Endothelial cell of umbilical vein (primary cell): ENCODE measurements around the gene SRGAP1. TPM values are rescaled to one million over a fixed set of nuclear protein-coding genes. Genes with fewer than 3 reads are reported as not detected.

Experiments
- BruUV-seq: library from RNA; stranded (reverse); fragments of 400-500 nt; replicated peaks from 2 replicates; lab custom pipeline; 2021; lab: Mats Ljungman, UMichigan
- CTCF ChIA-PET: fragments of 300-600, 350-600 bp; sonication (Branson Sonifier 250); formaldehyde crosslinking; loops from one replicate; lab custom pipeline; 2021; ENCODE audit warnings: antibody characterized with exemption, inconsistent platforms; lab: Charles Lee
- POLR2A ChIA-PET: fragments of 300-600, 350-600 bp; sonication (Branson Sonifier 250); formaldehyde crosslinking; loops from one replicate; lab custom pipeline; 2021; ENCODE audit warnings: antibody characterized with exemption, inconsistent platforms; lab: Charles Lee
- DNase-seq: peaks from one replicate; pipeline ENCODE4 v3.0.0-alpha.2; 2011; ENCODE audit warnings: low read depth, low spot score
- FAIRE-seq: peaks from 2 replicates; lab custom pipeline; 2011; peaks lifted over from hg19 to GRCh38; lab: Jason Lieb, UNC
- H2AFZ ChIP-seq: 2 replicates; pipeline ENCODE4 v1.6.0; 2012; ENCODE audit warnings: low read depth, low read length, control low read depth, inconsistent platforms
- H3K27ac ChIP-seq: 2 replicates; pipeline ENCODE4 v1.5.1; 2011; ENCODE audit warnings: low read depth, mild to moderate bottlenecking, control low read depth, low read length, moderate library complexity; ENCODE audit not compliant: insufficient read depth
- H3K27me3 ChIP-seq, 2 experiments: 2 replicates each; pipeline versions ENCODE4 v1.6.0 to v1.6.1; 2011; ENCODE audit warnings: low read length in 2 of 2, mixed read lengths in 1 of 2; ENCODE audit not compliant: control insufficient read depth in 2 of 2, insufficient read depth in 2 of 2
- H3K36me3 ChIP-seq, 2 experiments: 2 replicates in 1 of 2; 3 replicates in 1 of 2; pipeline ENCODE4 v1.5.1; 2011; ENCODE audit warnings: low read length in 2 of 2, mild to moderate bottlenecking in 1 of 2, moderate library complexity in 1 of 2; ENCODE audit not compliant: control insufficient read depth in 2 of 2, insufficient read depth in 2 of 2; ENCODE audit errors: extremely low read depth in 1 of 2
- H3K4me1 ChIP-seq: 3 replicates; pipeline ENCODE4 v1.5.1; 2011; ENCODE audit warnings: mild to moderate bottlenecking, low read length; ENCODE audit not compliant: control insufficient read depth, insufficient read depth; ENCODE audit errors: extremely low read depth
- H3K4me2 ChIP-seq: 2 replicates; pipeline ENCODE4 v1.6.1; 2011; ENCODE audit warnings: low read length, control low read depth, mixed read lengths; ENCODE audit not compliant: insufficient read depth
- H3K4me3 ChIP-seq, 3 experiments: fragments of 200-600 bp in 1 of 3; sonication (generic), shearing (Covaris generic) in 1 of 3; replicated peaks in 1 of 3; 2 replicates each; pipeline ENCODE4 v1.5.1; 2011 to 2016; ENCODE audit warnings: control low read depth in 3 of 3, low read length in 3 of 3, mild to moderate bottlenecking in 2 of 3, inconsistent platforms in 1 of 3, low read depth in 1 of 3, moderate library complexity in 1 of 3; ENCODE audit not compliant: insufficient read depth in 1 of 3
- H3K79me2 ChIP-seq: 2 replicates; pipeline ENCODE4 v1.6.0; 2012; ENCODE audit warnings: low read length, inconsistent platforms; ENCODE audit not compliant: control insufficient read depth, insufficient read depth
- H3K9ac ChIP-seq: replicated peaks from 2 replicates; pipeline ENCODE3; 2011; ENCODE audit warnings: low read length, control low read depth; ENCODE audit not compliant: insufficient read depth; ENCODE audit errors: extremely low read depth
- H3K9me1 ChIP-seq: replicated peaks from 3 replicates; pipeline ENCODE4 v1.6.0; 2011; ENCODE audit warnings: mild to moderate bottlenecking, low read length; ENCODE audit not compliant: control insufficient read depth, insufficient read depth; ENCODE audit errors: extremely low read depth
- H3K9me3 ChIP-seq: replicated peaks from 2 replicates; pipeline ENCODE4 v1.5.1; 2012; ENCODE audit warnings: low read length, inconsistent platforms; ENCODE audit not compliant: control insufficient read depth, insufficient read depth
- H4K20me1 ChIP-seq: replicated peaks from 2 replicates; pipeline ENCODE3; 2011; ENCODE audit warnings: mild to moderate bottlenecking, low read length; ENCODE audit not compliant: control insufficient read depth, insufficient read depth; ENCODE audit errors: extremely low read depth
- EZH2 ChIP-seq: IDR thresholded peaks from 2 replicates; pipeline ENCODE4 v1.6.1; 2012; ENCODE audit warnings: borderline replicate concordance, low read depth, mild to moderate bottlenecking, moderate library complexity, low read length, inconsistent platforms; ENCODE audit not compliant: severe bottlenecking
- FOS ChIP-seq: IDR thresholded peaks from 2 replicates; pipeline ENCODE4 v1.6.1; 2011; ENCODE audit warnings: mild to moderate bottlenecking, low read length, moderate library complexity, borderline replicate concordance; ENCODE audit not compliant: insufficient read depth
- GATA2 ChIP-seq: IDR thresholded peaks from 2 replicates; pipeline ENCODE4 v1.7.0; 2011; ENCODE audit warnings: low read depth, mild to moderate bottlenecking, moderate library complexity, mixed read lengths, low read length; ENCODE audit not compliant: insufficient read length, insufficient read depth
- JUN ChIP-seq: IDR thresholded peaks from 2 replicates; pipeline ENCODE4 v1.6.1; 2011; ENCODE audit warnings: borderline replicate concordance, low read depth; ENCODE audit not compliant: insufficient read length, insufficient read depth
- MYC ChIP-seq: IDR thresholded peaks from one replicate; pipeline ENCODE4 v1.6.1; 2011; ENCODE audit warnings: mild to moderate bottlenecking, low read depth, low read length
- POLR2A ChIP-seq: IDR thresholded peaks from 2 replicates; pipeline ENCODE4 v1.6.1; 2012; ENCODE audit warnings: low read depth, mild to moderate bottlenecking, control low read depth, low read length
- dilution Hi-C: fragments of 300-500 bp; cut with MboI; formaldehyde crosslinking; loops from one replicate; pipeline ENCODE4 v1.15.0; 2019; ENCODE audit warnings: low sequenced_read_pairs; ENCODE audit not compliant: extremely low pct_ligation_motif_present
- intact Hi-C: fragments of 100-400 bp; cut with micrococcal nuclease; formaldehyde crosslinking; loops from one replicate; pipeline ENCODE4 v1.10.0; 2022
- polyA plus RNA-seq, 4 experiments: library from polyadenylated mRNA; depleted of rRNA in 3 of 4; stranded (reverse) in 3 of 4; unstranded in 1 of 4; fragments of >200 nt; gene quantifications; 2 replicates each; pipeline versions ENCODE4 v1.2.1 to v1.2.3, GENCODE V29; 2011 to 2012; ENCODE audit warnings: missing spikeins in 1 of 4
- total RNA-seq: library from RNA; stranded (reverse); gene quantifications from 2 replicates; pipeline ENCODE4 v1.2.3, GENCODE V29; 2021

Gene SRGAP1
- total and polyA plus RNA-seq, 2 donors (not counting 3 experiments of a cell fraction or from before 2014, with no cell fraction given), result 4.9 to 16.3 TPM

DNA sequence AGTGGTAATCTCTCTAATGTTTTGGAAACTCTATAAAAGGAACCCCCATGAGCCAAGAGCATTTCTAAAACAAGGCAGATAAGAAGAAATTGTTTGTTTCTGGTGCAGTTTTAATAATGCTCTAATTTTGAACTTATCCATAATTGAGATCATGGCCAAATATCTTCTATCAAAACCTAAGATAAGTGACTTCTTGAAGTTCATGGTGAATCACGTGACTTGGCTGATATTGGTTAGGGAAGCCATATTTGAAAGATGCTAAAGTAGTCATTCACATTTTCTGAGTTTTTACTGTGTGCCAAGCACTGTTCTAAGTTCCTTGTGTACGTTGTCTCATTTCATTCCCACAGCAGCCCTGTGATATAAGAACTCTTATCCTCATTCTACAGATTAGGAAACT is 219.7 kb downstream of the SRGAP1 start:
- Histone ChIP-seq H3K4me2 (no peak overlapping the region), H3K27ac (no peak overlapping the region), H3K27me3 (no peaks in the 10 kb centered on the region), H3K9me3 (no peaks in the 10 kb centered on the region), H3K4me1 (no peaks in the 10 kb centered on the region), H4K20me1 (no peaks in the 10 kb centered on the region), H3K4me3 (no peak overlapping the region), H2AFZ (no peak overlapping the region), H3K9me1 (no peaks in the 10 kb centered on the region), H3K36me3 (peaks cover 0 to 4% of the 10 kb centered on the region in 2 experiments), H3K79me2 (no peaks in the 10 kb centered on the region), H3K9ac (no peak overlapping the region)
- intact Hi-C loops, result no loop called here
- TF ChIP-seq GATA2, result no peak
- no peak for TF ChIP-seq FOS
- no peak for TF ChIP-seq MYC
- no peak for TF ChIP-seq JUN
- TF ChIP-seq EZH2, result no peak
- CTCF ChIA-PET, result interaction anchor here (1.3 kb wide), 1 partner anchor 25 kb away, joined by 5 read pairs; no protein-coding TSS in a partner anchor
- dilution Hi-C loops, result no loop called here
- POLR2A ChIA-PET, result no interaction called here
- FAIRE-seq, result no peak
- no peak for DNase-seq
- no TSS peak for BruUV-seq

DNA sequence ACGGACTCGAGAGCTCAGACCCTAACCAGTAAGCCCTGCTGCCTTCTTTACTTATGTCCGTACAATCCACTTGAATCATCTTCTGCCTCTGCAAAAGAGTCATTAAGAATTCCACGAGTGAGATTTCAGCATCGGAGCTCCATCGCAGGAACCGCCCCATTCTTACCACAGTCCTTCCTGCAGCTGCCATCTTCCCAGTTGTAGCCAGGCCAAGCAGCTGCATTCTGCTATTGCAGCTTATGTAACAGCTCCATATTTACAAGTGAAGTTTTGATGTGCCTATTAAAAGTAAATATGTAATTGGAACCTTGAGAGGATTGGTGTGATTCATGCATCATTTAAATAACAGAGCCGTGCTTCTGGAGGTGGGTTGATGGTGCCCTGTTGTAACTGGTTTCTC is 220.2 kb downstream of the SRGAP1 start:
- intact Hi-C loops, result no loop called here
- TF ChIP-seq GATA2 (no peak), MYC (no peak), POLR2A (no peak), EZH2 (no peak), JUN (no peak)
- POLR2A ChIA-PET, result no interaction called here

More for the DNA sequence above, 220.2 kb downstream of the SRGAP1 start:
- no peak for FAIRE-seq
- Histone ChIP-seq H2AFZ (no peak overlapping the region), H3K9ac (no peak overlapping the region), H3K9me3 (no peaks in the 10 kb centered on the region), H4K20me1 (no peaks in the 10 kb centered on the region), H3K4me1 (no peaks in the 10 kb centered on the region), H3K79me2 (no peaks in the 10 kb centered on the region), H3K27ac (no peak overlapping the region), H3K9me1 (no peaks in the 10 kb centered on the region), H3K4me3 (no peak overlapping the region), H3K27me3 (no peaks in the 10 kb centered on the region), H3K4me2 (no peak overlapping the region), H3K36me3 (peaks cover 0 to 4% of the 10 kb centered on the region in 2 experiments)
- dilution Hi-C loops, result no loop called here
- CTCF ChIA-PET, result interaction anchor here (1.3 kb wide), 1 partner anchor 25 kb away, joined by 5 read pairs; no protein-coding TSS in a partner anchor
- no peak for DNase-seq
- no TSS peak for BruUV-seq
